Measurements from ENCODE around the gene GOLT1A.

GOLT1A gene

DNA sequence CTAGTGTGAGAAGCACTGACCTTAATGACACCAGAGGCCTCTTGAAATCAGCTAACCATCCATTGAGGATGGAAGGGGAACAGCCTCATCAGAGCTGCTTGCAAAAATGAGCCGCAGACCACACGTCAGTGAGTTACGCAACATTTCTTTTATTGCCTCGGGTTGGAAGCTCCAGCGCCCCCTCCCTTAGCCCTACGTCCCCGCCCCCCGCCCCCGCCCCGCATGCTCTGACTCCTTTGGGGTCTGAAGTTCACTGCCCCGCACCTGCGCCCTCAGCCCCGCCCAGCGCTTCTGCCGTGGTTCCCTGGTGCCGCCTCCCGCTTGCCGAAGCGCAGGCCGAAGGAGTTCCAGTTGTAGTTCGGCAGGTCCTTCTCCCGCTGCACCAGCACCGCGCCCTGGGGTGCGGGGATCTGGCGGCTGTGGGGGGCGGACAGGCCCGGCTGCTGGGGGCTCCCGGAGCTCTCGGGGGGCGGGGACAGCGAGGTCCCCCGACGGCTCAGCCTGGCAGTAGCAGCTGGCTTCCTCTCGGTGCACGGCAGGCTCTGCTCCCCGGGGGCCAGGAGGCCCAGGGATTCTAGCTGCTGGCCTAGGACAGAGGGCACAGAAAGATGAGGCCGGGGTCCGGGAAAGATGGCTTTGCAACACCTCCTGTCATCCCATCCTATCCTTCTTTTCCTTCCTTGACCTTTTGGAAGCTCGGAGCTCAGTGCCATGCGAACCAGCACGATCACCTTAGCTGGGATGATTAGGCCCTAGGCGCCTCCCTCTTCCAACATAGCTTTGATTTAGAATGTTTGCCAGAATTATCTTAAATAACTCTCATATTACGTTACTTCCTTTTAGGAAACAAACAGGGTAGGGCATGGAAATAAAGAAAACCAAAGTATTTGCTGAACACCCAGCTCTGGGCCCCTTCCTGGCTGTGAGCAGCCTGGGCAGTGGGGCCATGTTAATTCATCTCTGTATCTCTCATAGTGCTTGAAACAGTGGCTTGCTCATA is 23.3 kb downstream of the GOLT1A start:
- DNase-seq: peak; percentile 73

DNA sequence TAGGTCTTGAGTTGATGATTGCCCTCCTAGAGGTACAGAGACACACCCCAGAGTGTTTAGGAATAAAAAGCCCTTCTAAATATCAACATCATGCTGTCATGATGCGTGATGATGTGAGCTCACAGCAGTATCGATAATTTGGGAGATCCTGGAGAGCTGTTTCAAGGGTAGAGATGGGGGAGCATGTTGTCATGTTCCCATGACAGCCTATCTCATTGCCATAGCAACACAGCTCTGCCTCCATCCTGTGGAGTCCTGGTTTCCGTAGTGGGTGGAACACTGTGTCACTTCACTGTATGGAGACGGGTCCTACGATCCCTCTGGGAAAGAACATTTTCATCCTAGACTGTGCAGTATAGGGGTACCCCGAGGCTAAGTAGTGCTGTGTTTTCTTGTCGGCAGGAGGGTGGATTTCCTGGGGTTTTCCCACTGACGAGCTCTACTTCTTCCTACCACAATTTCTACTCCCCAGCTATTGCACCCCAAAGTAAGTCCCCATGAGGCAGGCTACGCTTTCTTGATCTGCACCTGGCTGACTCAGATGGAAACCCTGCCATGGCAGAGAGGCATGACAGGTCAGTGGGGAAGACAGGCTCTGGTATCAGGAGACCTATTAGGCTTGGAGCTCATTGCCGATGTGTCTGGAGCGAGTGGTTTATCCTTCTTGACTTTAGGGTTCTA is 24.7 kb downstream of the GOLT1A start:
- DNase-seq: peak; percentile 22

DNA sequence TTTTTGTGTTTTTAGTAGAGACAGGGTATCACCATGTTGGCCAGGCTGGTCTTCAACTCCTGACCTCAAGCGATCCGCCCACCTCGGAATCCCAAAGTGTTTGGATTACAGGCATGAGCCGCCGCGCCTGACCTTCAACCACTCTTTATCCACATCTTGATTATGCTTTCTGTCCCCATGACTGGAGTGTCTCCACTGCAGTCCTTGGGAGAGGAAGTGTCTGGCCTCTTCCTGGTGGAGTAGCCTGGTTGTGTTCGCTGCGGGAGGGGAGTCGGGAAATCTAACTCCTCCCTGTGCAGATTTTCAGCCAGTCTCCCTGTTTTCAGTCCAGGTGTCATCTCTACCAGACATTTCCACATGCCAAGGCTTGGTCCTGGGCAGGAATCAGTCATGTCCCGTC is 27.2 kb downstream of the GOLT1A start:
- DNase-seq: no peak

DNA sequence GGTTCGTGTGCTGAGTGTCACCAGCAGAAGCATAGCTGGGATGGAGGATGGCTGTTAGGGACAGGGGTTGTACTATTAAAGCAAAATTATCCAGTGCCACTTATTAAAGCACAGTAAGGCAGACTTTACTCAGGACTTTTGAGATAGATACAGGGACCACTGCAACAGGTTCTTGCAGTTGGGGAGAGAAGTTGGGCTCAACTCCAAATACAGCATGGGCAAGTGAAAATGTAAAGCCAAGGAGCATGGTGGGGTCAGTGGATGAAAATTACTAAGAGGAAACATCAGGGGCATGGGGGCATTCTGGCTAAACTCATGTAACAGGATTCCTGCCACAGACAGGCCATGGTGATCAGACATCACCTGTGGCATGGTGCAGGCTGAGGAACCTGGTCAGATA is 32.7 kb downstream of the GOLT1A start:
- DNase-seq: no peak

DNA sequence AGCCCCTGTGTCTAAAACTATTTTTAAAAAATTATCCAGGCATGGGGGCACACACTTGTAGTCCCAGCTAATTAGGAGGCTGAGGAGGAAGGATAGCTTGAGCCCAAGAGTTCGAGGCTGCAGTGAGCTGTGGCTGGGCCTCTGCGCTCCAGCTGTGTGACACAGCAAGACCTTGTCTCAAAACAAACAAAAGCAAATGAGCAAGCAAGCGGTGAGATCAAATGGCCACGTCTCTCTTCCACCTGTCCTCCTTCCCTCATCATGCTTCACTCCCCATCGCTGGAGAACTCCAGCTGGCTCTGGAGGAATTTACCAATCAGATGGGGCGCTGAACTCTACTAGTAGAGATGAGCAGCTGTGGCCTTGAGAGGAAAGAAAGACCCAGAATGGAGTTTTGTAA is 33.7 kb downstream of the GOLT1A start:
- peak; percentile 95 for DNase-seq

DNA sequence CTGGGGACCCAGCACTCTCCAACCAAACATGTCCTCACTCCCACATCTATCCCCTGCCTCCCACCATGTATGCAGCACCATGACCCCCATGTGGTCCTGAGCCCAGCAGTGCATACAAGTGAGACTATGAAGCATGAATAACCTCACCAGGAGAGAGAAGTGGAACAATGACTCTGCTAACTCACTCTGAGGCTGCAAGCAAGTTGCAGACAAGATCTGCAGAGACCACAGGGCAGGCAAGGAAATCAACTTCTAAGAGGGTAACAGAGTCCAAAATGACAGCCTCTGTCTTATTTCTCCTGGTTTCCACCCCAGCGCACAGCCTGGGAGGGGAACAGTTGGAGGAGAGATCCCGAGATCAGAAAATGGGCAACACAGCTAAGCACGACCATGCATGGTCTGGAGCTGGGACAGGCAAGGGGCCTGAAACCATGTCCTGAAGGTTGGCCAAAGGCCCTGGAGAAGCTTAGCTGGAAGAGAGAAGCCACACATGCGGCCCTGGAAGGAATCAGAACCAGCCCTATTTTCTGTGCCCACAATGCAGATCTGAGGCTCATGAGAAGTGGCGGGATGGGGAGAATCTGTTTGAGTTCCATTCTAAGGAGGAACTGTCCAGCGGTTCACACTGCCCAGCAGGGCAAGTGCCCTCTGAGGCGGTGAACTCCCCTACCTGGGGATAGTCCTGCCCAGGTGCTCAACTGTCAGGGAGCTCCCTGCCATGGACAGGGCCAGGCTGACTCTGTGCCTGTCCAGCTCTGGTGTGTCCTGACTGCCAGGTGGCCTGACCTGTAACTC is 35.1 kb downstream of the GOLT1A start:
- peak; percentile 21 for DNase-seq

DNA sequence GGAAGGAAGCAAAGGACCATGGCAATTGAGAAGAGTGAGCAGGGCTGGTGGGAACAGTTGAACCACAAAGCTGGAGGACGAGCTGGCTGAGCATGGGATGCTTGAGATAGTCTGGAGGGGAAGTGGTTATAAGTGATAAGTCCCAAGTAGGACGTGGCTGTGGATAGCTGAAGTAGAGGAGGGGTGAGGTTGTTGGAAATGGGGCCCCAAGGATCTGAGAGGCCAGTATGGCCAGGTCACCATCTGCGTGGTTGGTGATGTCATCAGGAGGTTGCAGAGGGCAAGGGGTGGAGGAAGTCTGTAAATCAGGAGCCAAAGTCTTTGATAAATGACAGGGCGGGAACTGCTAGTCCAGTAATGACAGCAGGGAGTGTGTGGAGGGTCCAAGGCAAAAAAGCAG is 36.7 kb downstream of the GOLT1A start:
- peak; percentile 39 for DNase-seq

DNA sequence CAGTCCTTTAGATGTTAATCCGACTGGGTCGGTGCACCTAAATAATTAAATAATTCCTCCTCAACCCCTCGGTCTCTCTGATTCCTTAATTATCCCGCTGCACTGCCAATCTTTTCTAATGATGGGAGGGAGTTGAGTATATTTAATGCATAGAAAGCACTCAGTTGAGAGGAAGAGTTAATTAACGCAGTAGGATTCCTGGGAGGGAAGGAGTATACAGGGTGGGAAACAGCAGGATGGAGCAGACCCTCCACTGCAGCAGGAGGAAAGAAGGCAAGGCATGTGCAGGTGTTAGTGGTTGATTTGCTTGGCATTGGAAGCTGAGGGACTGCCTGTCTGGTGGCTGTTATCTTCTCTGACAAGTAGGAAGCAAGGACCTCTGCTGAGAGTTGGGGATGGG is 37.7 kb downstream of the GOLT1A start:
- no peak for DNase-seq

DNA sequence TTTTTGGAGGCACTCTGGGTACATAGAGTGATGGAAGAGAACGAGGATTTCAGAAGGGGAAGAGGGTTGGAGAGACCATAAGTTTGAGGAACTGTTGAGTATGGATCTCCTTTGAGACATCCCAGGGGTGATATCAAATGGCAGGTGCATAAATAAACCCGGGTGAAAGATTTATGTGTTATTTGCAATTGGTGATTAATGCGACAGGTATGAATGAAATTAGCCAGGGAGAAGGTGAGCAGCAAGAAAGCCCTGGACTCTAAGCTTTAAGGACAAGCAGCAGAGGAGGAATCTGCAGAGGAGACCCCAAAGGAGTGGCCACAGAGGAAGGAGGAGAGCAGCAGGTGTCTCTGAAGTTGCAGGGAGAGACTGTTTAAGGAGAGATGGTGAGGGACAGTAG is 38.8 kb downstream of the GOLT1A start:
- DNase-seq: no peak

DNA sequence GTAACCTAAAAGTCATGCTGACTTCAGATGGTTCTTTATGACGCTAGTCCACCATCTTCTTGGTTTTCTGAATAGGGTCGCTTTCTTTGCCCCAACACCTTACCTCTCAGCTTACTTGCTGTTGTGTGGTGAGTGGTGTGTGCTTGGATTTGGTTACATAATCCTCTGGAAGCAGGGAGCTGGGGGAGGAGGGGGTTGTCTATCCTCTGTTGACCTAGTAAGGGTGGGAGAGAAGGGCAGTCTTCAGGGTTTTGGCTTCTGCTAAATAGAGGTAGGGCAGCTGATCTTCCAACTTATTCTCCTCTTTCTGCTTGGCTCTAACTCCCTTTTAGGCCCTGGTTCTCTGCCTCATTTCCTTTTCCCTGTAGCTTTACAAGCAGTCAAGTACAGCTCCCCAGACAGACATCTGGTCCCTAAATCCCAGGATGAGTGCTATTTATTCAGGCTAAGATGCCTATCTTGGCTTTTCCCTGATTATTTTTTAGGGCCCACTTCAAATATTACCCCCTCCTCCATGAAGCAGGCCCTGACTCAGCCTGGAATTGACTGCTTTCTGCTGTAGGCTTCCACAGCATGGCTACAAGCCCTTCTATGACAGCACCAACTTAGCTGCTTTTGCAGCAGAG is 41.3 kb downstream of the GOLT1A start:
- DNase-seq: no peak

DNA sequence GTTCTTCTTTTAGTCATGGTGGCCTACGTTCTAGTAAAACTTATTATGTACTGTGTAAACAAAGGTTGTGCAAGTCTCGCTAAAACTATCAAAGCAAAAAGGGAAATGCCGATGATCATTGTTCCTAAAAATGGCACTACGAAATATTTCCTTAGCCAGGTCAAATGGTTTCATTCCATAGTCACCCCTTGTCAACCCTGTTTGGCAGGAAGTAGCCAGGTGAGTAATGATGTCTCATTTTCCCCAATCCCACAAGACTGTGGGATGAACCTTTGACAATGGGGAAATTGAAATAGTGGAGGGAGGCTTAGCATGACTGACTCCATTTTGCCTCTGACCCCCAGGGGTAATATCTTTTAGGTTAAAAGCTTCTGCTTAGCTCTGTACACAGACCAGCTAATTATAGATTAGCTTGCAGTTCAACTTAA is 42.0 kb downstream of the GOLT1A start:
- peak; percentile 53 for DNase-seq

DNA sequence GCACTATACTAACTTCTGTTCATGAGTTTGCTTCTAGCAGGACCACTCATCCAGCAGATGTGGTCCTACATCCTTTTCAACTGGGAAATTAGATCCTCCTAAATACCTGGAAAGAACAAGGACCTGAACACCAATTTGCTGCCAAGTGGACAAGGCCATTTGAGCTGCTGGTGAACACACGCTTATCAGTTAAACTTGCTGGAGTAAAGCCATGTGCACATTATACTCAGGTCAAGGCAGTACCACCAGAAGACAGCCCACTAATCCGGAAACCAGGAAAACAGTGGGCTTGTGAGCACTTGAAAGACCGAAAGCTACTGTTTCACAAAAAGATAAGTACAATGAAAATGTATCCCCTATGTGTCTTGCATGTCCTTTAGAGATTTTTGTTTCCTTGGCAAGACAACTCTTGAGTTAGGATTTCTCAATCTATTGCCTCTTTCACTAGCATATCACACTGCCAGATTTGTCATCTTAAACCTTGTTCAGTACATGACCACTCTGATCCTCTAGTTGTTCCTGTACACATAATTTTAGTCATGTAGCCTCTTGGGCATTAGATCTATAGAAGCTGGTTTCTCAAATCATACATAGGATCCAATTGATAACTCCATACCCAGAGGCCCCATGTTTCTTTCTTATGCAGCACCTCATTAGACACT is 43.2 kb downstream of the GOLT1A start:
- no peak for DNase-seq

DNA sequence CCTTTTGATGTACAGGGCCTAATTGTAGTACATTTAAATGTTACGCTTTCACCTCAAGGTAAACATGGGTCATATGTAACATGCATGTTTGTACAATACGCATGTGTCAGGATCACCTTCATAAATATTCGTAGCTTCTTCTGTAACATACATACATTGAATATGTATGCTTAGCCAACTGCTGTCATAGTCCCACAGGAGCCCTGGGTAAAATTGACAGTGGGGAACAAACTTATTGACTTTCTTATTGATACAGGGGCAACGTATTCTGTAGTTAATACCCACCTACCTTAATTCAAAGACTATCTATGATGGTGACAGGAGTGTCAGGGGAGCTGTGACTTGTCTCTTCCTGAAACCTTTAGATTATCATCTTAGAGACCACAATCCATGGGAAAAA is 43.9 kb downstream of the GOLT1A start:
- peak; percentile 45 for DNase-seq

DNA sequence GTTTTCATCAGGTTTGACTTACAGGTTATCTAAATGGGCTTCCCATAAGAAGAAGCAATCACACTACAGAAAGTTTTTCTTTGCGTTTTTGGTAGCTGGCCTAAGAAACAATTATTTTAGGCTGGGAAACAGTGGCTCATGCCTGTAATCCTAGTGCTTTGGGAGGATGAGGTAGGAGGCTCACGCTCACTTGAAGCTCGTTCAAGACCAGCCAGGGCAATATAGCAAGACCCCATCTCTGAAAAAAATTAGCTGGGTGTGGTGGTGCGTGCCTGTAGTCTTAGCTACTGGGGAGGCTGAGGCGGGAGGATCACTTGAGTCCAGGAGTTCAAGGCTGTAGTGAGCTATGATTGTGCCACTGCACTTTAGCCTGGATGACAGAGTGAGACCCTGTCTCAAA is 46.1 kb downstream of the GOLT1A start:
- DNase-seq: no peak

DNA sequence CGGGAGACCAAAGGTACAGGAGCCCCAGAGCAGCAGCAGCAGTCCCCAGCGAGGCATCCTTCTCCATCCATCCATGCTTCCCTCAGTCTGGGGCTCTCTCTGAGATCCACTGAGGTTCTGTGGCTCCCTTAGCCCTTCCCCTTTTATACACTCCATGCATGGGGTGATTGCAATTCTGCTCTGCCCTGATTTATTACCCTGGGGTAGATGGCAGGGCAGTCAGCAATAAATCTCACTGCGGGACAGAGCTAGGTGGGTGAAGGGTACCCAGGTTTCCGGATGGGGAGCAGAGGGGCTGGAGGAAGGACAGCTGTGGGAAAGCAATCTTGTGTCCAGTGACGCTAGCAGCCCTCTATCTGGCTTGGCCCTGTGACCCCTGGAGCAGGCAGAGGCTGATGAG is 47.6 kb downstream of the GOLT1A start, which contains the start of gene REN:
Gene REN, minus strand, starts transcription at position 119 of the 400 bp plus-strand sequence. Its CDS starts 44 bp downstream, at position 75.
- DNase-seq: no peak

DNA sequence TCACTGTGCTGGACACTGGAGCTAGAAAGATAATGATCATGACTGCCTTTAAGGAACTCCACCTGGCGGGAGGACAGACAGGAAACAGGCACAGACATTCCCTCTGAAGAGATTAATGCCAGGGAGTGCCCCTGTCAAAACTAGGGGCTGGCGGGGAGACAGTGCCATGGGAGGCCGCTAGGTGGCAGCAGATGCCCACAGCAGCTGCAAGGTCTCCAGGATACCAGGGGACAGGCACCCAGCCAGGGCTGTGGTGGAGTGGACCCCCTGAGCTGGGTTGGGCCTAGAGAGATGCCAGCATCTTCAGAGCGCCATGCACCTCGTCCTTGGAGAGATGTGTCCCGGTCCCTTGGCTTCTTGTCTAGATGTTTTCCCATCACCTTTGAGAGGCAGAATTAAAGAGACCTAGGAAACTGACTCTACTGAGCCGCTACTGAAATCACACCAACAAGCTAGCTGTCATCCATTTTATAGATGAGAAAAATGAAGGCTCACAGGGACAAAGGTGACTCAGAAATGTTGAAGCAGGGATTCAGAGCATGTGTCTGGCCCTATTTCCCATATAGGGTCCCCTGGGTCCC is 51.2 kb downstream of the GOLT1A start:
- DNase-seq: peak; percentile 93

DNA sequence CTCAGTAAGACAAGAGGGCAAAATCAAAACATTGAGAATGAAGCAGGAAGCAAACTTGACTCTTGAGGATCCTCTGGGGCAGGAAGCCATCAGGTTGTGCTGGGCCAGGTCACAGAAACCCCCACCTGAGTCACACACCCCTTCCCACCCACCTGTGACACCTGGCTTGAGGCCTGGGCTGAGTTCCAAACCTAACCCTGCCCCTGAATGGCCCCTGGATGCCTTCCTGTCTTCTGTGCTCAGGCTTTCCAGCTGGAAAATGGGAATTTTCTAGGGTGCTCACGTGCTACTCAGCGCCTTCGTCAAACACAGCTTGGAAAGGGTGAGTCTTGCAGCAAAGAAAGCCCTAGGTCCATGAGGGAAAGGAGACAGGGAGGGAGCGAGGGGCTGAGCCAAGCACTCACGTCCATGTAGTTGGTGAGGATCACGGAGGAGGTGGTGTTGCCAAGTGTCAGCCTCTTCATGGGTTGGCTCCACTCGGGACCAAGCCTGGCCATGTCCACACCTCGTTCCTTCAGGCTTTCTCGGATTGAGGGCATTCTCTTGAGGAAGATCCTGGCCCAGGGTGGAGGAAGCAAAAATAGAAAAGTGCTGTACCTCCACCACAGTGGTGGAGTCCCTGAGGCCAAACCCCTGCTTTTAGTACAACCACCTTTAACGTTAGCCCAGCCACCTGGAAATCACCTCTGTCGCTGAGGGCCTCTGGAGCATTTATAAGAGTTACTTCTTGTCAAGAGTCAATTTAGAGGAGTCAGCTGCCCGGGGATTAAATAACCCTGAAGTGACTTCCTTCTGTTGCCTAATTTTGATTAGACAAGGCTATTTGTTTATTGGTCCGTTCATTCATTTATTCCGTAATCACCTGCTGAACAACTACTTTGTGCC is 51.9 kb downstream of the GOLT1A start:
- no peak for DNase-seq

DNA sequence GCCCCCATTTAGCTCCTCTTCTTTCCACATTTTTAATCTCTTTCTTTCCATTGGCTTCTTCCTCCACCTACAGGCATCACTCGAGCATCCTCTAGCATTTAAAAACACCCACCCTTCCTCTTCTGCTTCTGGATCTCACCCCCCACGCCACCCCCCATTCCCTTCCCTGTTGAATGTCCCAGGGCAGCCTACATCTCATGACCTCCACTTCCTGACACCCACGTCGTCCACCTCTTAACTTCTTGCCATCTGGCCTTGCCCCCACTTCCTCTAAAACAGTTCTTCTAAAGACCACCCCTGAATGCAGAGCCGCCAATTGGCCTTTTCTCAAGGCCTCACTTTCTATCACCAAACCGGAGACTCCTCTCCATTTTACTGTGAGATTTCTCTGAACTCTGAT is 55.8 kb downstream of the GOLT1A start:
- no peak for DNase-seq

DNA sequence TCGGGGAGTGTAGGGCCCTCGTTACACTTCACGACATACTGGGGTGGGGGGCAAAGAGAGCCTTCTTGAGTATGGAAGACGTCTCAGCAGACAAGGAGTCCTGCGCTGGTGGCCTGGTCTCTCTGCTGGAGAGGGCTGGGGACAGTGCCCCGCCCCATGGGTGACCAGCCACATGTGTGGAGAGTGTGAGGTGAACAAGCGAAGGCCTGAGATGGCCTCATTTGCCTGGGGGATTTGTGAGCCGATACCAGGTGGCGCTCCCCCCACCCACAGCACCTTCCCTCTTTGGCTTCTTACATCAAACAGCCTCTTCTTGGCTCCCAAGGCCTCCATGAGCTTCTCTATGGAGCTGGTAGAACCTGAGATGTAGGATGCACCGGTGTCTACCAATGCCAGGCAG is 57.9 kb downstream of the GOLT1A start:
- no peak for DNase-seq

DNA sequence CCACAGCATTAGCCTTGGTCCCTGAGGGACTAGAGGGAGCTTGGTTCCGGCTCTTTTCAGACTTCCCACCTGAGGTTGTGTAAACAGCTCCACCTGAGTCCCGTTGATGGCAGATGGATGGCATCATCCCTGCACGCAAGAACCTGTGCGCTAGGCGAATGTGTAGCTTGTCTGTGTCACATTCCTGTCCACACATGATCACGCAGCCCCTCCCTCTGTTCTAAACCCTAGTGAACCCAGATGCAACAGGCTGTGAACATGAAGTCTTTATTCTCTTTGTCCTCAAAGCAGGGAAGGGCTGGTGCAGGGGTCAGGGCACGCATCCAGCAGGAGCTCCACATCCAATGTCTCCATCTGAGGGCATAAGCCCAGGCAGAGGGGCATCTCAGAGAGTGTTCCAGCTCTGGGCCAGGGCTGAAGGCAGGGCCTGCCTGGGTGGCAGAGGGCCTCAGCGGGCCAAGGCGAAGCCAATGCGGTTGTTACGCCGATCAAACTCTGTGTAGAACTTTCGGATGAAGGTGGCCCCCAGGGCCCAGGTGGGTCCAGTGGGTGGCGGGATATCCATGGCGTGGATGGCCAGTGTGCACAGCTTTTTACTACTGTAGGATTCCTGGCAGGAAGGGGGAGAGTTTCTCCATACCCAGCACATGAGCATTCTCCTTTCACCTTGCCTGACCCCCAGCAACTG is 59.1 kb downstream of the GOLT1A start:
- DNase-seq: peak; percentile 84

Measured in DMS53 (cell line).